Fibroblast of the aortic adventitia (primary cell): Measurements from ENCODE around the gene MLF2. TPM values are rescaled to one million over a fixed set of nuclear protein-coding genes. Genes with fewer than 3 reads are reported as not detected.

Experiments
- DNase-seq: peaks from one replicate; pipeline ENCODE4 v3.0.0-alpha.2; 2010; ENCODE audit warnings: low read depth
- H3K4me3 ChIP-seq: 2 replicates; pipeline ENCODE4 v1.5.1; 2011; ENCODE audit warnings: low read depth, mild to moderate bottlenecking, control low read depth, low read length, moderate library complexity
- CTCF ChIP-seq: IDR thresholded peaks from 2 replicates; pipeline ENCODE4 v1.5.1; 2011; ENCODE audit warnings: mild to moderate bottlenecking, low read length, control low read depth, inconsistent platforms; ENCODE audit not compliant: insufficient read depth
- total RNA-seq: library from RNA; depleted of rRNA; stranded (reverse); fragments of >200 nt; gene quantifications from 2 replicates; pipeline ENCODE4 v1.2.3, GENCODE V29; 2012; ENCODE audit warnings: low replicate concordance

Gene MLF2
- total RNA-seq, 1 donor: 104 TPM

GRCh38 chr12:6768990-6769389 lies 16.0 kb upstream of the MLF2 start:
- TF ChIP-seq CTCF: no peak
- no peak for DNase-seq
- peak overlapping the region; percentile 91 for H3K4me3 ChIP-seq

GRCh38 chr12:6768437-6768914 lies 15.5 kb upstream of the MLF2 start:
- peak overlapping the region; percentile 91 for H3K4me3 ChIP-seq
- DNase-seq: no peak
- TF ChIP-seq CTCF: no peak

- TF ChIP-seq CTCF: no peak
- peak overlapping the region; percentile 91 for H3K4me3 ChIP-seq
- DNase-seq: peak; percentile 55
Observed at GRCh38 chr12:6767353-6768319, 14.7 kb upstream of the MLF2 start.

DNA sequence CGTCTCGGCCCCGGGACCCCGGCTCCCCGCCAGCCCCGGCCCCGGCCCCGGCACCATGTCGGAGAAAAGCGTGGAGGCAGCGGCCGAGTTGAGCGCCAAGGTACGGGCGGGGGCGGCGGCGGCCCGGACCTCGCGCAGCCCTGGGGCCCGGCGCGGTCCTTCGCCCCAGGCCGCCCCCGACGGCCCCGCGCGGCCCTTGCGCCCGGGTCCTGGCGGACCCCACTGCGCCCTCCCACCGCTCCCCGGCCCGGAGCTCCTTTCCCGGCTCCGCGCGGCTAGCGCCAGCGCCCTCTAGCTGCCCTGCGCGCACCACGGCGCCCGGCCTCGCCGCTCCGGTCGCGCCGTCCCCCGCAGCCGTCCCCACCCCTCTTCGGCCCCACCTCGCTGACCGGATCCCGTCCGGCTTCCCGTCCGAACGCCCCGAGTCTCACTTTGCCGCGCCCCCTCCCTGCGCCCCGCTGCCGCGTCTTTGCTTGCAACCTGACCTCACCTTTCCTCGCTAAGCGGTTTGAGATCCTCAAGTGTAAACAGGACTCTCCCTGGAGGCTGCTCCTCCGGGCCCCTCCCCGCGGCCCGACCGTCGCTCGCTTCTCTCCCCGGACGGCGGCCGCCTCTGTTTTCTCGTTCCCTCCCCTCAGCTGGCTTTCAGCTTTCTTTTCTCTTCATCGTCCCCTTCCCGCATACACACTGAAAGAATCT lies 13.9 kb upstream of the MLF2 start:
- peak; percentile 55 for DNase-seq
- peak; percentile 60 for TF ChIP-seq CTCF
- H3K4me3 ChIP-seq: peak overlapping the region; percentile 91

DNA sequence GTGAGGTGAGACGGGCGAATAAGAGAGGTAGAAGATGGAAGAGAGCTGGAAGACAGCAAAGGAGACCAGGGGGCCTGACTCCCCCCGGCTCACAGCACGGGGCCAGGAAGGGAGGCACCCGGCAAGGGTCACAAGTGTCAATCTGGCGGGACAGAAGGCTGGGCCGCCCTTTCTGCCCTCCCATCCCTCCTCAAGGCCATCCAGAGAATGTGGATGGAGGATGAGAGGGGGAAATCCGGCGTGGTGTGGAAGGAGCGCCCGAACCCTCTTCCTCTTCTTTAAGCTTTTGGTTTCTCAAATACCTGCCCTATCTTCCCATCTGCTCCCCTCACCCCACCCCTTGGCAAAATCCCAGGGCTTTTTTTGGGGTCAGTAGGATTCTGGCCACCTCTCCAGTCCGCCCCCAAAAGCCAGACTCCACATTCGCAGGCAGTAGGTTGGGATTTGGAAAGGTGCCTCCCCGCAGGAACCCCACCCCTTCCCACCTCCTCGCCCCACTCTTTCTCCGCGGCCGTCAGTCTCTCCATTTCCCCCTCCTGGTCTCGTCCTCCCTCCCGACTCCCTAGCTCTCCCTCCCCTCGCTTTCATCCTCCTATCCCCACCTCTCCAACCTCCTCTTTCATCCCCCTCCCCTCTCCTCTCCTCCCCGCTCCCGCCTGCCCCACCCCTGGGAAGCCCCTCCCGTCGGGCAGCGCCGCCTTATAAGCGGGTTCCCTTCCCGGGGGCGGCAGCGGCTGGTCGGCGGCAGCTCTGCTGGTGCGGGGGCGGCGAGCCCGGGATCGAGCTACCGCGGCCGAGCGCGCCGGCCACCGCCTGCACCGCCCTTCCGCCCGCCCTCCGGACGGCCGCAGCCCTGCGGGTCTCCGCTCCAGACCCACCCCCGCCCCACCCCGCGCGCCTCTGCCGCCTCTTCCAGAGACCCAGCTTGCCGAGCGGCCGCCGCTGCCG lies 13.0 kb upstream of the MLF2 start, which contains the start of gene PTMS:
Gene PTMS (plus strand): TSS at position 730 of the 948 bp plus-strand sequence. CDS start 343 bp downstream, outside the sequence.
- no peak for TF ChIP-seq CTCF
- DNase-seq: peak; percentile 94
- peak within 1 kb of the TSS; percentile 91 for H3K4me3 ChIP-seq

- DNase-seq: no peak
- H3K4me3 ChIP-seq: peak overlapping the region; percentile 38
- TF ChIP-seq CTCF: no peak
Observed at GRCh38 chr12:6765048-6765633, 12.2 kb upstream of the MLF2 start.
